AG04449 (cell line): Measurements from ENCODE around the gene PTPMT1.
A peak's percentile ranks its signal among the peaks of the same experiment; 100 is the strongest.

Experiments used
- CTCF ChIA-PET: fragments of 350-600 bp; formaldehyde crosslinking; extraction: SDS; loops from one replicate; lab custom pipeline; 2021; ENCODE audit warnings: antibody characterized with exemption; lab: Yijun Ruan, JAX
- POLR2A ChIA-PET: fragments of 400-600, 350-600 bp; formaldehyde crosslinking; extraction: SDS; loops from one replicate; lab custom pipeline; 2020; ENCODE audit warnings: antibody characterized with exemption, inconsistent platforms; lab: Yijun Ruan, JAX
- DNase-seq: peaks from one replicate; pipeline ENCODE4 v3.0.0-alpha.2; 2010; ENCODE audit warnings: low read depth, low spot score
- H3K4me3 ChIP-seq: 2 replicates; pipeline ENCODE4 v1.5.1; 2011; ENCODE audit warnings: low read depth, mild to moderate bottlenecking, control low read depth, low read length
- CTCF ChIP-seq: IDR thresholded peaks from one replicate; pipeline ENCODE4 v1.5.1; 2011; ENCODE audit warnings: mild to moderate bottlenecking, moderate library complexity, low read length, control low read depth, inconsistent platforms; ENCODE audit not compliant: insufficient read depth; ENCODE audit errors: missing control alignments

Gene PTPMT1

DNA sequence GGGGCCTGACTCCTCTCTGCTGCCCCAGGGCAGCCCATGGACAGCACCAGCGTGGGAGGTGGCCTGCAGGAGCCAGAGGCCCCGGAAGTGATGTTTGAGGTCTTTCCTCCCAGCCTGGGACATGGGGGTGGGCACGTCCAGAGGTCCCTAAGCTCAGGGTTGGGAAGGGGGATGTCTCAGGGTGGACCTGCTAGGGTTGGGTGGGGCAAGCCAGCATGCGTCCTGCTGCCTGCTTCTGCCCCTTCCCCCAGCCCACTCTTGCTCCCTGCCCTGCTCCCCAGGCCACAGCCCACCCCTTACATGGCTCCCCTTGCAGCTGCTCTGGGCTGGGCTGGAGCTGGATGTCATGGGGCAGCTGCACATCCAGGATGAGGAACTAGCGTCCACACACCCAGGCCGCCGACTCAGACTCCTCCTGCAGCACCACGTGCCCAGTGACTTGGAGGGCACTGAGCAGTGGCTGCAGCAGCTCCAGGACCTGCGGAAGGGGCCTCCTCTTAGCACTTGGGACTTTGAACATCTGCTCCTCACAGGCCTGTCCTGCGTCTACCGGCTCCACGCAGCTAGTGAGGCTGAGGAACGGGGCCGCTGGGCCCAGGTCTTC lies 22.4 kb downstream of the PTPMT1 start:
- no peak overlapping the region for H3K4me3 ChIP-seq
- no peak for TF ChIP-seq CTCF
- CTCF ChIA-PET = no interaction called here
- no peak for DNase-seq
- POLR2A ChIA-PET = no interaction called here

DNA sequence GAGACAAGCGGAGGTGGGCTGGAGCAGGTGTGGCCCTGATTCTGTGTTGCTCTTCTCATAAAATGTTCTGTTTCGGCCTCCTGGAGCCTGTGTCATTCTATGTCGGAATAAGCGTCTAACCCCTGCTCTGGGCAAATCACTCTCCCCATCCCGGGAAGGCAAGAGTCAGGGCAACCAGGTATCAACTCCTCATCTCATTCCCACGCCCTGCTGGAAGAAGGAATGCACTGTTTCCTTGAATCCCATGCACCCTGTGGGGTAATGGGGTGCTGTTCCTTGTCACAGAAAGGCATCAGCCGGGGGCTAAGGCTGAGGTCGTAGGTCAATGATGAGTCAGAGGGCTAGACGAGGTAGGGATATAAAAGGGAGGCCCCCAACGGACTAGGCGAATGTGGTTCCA lies 23.7 kb downstream of the PTPMT1 start:
- ChIA-PET CTCF (no interaction called here), POLR2A (no interaction called here)
- no peak for TF ChIP-seq CTCF
- no peak for DNase-seq
- no peak overlapping the region for H3K4me3 ChIP-seq

DNA sequence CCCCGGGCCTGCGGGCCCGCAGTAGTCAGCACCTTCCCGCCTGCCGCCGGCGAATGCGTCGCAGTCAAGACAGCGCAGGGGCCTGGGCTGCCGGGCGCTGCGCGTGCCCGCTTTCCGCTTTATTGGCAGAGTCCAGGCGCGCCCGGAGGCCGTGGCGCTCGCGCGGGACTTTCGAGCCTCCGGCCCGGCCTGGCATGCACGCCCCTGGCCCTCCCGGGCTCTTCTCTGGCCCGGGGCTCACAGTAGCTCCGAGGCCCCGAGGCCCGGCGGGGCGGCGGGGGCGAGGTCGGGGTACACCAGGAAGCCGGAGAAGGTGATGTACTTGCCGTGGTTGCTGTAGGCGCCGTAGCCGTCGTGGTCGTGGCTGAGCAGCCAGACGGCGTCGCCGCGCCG lies 24.2 kb downstream of the PTPMT1 start:
- ChIA-PET POLR2A (interaction anchor here (0.8 kb wide), 1 partner anchor 17 kb away, joined by 3 read pairs; no protein-coding TSS in a partner anchor), CTCF (no interaction called here)
- no peak for DNase-seq
- peak overlapping the region; percentile 40 for H3K4me3 ChIP-seq
- no peak for TF ChIP-seq CTCF

DNA sequence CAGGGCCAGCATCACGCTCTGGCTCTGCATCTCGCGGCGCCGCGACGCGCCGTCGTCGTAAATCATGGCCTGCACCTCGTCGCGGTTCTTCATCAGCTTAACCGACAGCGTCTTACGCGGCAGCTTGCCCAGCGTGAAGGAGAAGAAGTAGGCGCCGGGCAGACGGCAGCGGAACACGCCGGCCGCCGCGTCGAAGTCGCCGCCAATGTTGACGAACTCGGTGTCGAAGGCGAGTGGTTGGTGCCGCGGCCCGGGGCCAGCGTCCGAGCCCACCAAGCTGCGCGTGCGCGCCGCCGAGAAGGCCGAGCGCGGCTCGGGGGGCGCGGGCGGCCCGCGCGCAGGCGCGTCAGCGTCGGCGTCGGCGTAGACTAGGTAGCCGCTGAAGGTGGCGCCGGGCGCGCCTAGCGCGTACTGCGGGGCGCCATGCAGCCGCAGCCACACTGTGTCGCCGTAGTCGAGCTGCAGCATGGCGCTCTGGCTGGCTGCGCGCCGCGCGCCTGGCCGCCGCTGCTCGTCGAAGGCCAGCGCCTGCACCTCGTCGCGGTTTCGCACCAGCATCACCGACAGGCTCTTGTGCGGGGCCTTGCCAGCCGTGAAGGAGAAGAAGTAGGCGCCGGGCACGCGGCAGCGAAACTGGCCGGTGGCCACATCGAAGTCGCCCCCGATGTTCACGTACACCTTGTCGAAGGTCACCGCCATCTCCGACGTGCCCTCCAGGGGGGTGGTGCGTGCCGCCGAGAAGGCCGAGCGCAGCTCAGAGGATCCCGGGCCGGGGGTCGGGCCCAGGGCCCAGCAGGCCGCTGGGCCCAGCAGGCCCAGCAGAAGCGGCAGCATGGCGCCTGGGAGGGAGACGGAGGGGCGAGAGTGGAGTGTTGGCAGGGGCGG lies 24.8 kb downstream of the PTPMT1 start:
- CTCF ChIA-PET = no interaction called here
- no peak for DNase-seq
- TF ChIP-seq CTCF = no peak
- peak overlapping the region; percentile 40 for H3K4me3 ChIP-seq
- POLR2A ChIA-PET = interaction anchor here (0.8 kb wide), 1 partner anchor 17 kb away, joined by 3 read pairs; no protein-coding TSS in a partner anchor

DNA sequence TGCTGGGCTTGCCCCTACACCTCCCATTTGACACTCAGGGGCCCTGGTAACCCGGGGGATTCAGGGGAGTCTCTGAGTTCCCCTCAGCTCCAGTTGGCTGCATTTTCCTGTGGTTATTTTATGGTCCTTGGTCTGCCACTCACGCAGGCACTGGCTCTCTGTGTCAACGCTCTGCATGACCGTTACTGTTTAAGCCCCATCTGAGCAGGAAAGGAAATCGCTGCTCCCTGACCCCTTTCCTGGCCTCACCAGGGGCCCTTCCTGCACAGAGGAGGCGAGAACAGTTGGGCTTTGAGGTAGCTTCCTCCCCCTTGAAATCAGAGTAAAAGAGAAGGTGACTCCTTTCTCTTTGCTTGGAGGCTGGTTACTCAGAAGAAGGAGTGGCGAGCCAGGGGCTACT lies 26.4 kb downstream of the PTPMT1 start:
- no peak for TF ChIP-seq CTCF
- no peak overlapping the region for H3K4me3 ChIP-seq
- ChIA-PET CTCF (interaction anchor here (1.6 to 2.0 kb wide), 2 partner anchors 38 to 180 kb away, joined by 5 to 6 read pairs; no protein-coding TSS in a partner anchor), POLR2A (no interaction called here)
- no peak for DNase-seq

GRCh38 chr11:47592251-47592650 lies 26.9 kb downstream of the PTPMT1 start:
- POLR2A ChIA-PET = no interaction called here
- CTCF ChIA-PET = interaction anchor here (1.6 to 2.0 kb wide), 2 partner anchors 39 to 181 kb away, joined by 5 to 6 read pairs; no protein-coding TSS in a partner anchor
- DNase-seq = no peak
- no peak for TF ChIP-seq CTCF
- no peak overlapping the region for H3K4me3 ChIP-seq
